Thymus (tissue), 11 donors: ENCODE results near the gene PIK3R1. TPM values are rescaled to one million over a fixed set of nuclear protein-coding genes. Genes with fewer than 3 reads are reported as not detected.

Source experiments
- DNase-seq, 9 donors: peaks; one replicate each; pipeline ENCODE4 v3.0.0-alpha.2; 2013; ENCODE audit warnings: low spot score in 9 of 9, low read depth in 6 of 9, missing footprints in 1 of 9
- H3K27ac ChIP-seq, 2 donors: one replicate each; pipeline ENCODE4 v1.5.1; 2013; ENCODE audit warnings: control low read depth in 1 of 2, low read depth in 1 of 2, low read length in 1 of 2, mild to moderate bottlenecking in 1 of 2, moderate library complexity in 1 of 2
- H3K27me3 ChIP-seq, 2 donors: one replicate each; pipeline ENCODE4 v1.5.1; 2013; ENCODE audit warnings: low read length in 1 of 2; ENCODE audit not compliant: control insufficient read depth in 2 of 2, insufficient read depth in 1 of 2
- H3K36me3 ChIP-seq, 2 donors: one replicate each; pipeline ENCODE4 v1.5.1; 2013; ENCODE audit warnings: low read length in 1 of 2, mild to moderate bottlenecking in 1 of 2, moderate library complexity in 1 of 2; ENCODE audit not compliant: control insufficient read depth in 2 of 2, insufficient read depth in 2 of 2
- H3K4me1 ChIP-seq, 2 donors: one replicate each; pipeline ENCODE4 v1.5.1; 2013; ENCODE audit warnings: low read length in 2 of 2; ENCODE audit not compliant: control insufficient read depth in 2 of 2, insufficient read depth in 2 of 2
- H3K4me3 ChIP-seq, 2 donors: one replicate each; pipeline ENCODE4 v1.5.1; 2013; ENCODE audit warnings: low read length in 2 of 2, control low read depth in 1 of 2, mild to moderate bottlenecking in 1 of 2
- H3K9me3 ChIP-seq, 2 donors: one replicate each; pipeline ENCODE4 v1.5.1; 2013; ENCODE audit warnings: low read length in 1 of 2, mild to moderate bottlenecking in 1 of 2; ENCODE audit not compliant: control insufficient read depth in 2 of 2, insufficient read depth in 1 of 2
- WGBS: extraction: QIAGEN DNeasy Blood & Tissue Kit; methylation state at CpG from one replicate; pipeline ENCODE4 v1.1.7; 2013; 5-methylcytosine and 5-hydroxymethylcytosine counted together
- polyA plus RNA-seq: library from polyadenylated mRNA; stranded (reverse); fragments of 200-250 nt; gene quantifications from one replicate; pipeline ENCODE4 v1.2.3, GENCODE V29; 2013
- total RNA-seq: library from RNA; stranded (reverse); fragments of 120-200 nt; gene quantifications from one replicate; pipeline ENCODE4 v1.2.4, GENCODE V29; 2013
- donor health status: healthy.

PIK3R1 gene
- total and polyA plus RNA-seq, 2 donors: 33.7 to 61.8 TPM

DNA sequence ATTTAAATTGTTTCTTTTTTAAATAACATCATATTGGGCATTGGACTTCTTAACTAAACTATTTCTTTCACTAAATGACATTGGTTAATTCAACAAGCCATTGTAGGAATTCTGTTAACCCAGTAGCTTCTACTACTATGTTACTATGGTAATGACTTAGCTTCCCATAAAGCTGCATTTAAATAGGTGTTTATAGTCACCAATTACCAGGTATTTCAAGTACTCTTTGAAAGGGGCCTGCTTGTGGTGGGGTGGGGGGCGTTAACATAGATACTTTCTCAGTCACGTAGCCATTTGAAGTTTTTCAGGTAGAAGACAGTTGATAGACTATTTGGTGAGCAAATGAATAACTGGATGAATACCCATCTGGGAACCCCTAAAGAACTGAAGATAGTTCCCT, 34.0 kb downstream of the PIK3R1 start:
- Histone ChIP-seq H3K9me3 (no peaks in the 10 kb centered on the region), H3K27ac (no peak overlapping the region), H3K4me1 (peaks cover 20 to 35% of the 10 kb centered on the region in 2 donors), H3K4me3 (no peak overlapping the region), H3K36me3 (no peaks in the 10 kb centered on the region), H3K27me3 (no peaks in the 10 kb centered on the region)
- 90% methylated on average over 2 of the region's 2 CpGs for WGBS
- DNase-seq: no peak

DNA sequence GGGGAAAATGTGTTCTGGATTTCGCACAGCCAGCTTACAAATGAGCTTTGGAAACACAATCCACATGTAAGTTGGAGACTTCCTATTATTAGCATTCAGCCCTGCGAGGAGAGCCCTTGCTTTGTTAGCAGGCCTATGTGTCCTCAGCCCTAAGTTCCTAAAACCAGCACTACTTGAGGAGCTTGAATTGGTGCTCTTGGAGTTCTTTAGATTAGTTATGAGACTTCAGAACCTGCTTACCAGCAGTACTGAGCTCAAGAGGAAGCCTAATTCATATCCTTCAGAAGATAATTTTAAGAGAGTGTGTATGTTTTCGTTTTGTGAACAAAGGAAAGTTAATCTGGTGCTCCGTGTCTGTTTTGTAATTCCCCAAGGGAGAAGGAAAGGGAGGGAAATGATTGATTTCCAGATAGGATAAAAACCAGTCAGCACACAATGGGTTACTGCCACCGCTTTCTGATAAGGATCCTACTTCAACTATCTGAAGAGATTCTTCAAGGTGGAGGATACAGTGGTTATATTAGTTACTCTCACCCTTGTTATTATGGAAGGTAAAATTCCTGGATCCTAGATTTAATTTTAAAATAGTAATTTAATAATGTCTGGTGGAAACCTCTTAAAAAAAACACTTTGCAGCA, 35.2 kb downstream of the PIK3R1 start:
- peaks cover 26 to 42% of the 10 kb centered on the region in 2 donors for H3K4me1 ChIP-seq
- WGBS: 74% methylated on average over 5 of the region's 5 CpGs
- H3K27ac ChIP-seq: peak overlapping the region; percentile 8 to 66
- H3K4me3 ChIP-seq: no peak overlapping the region
- no peaks in the 10 kb centered on the region for H3K36me3 ChIP-seq
- H3K9me3 ChIP-seq: no peaks in the 10 kb centered on the region
- H3K27me3 ChIP-seq: no peaks in the 10 kb centered on the region
- no peak for DNase-seq

DNA sequence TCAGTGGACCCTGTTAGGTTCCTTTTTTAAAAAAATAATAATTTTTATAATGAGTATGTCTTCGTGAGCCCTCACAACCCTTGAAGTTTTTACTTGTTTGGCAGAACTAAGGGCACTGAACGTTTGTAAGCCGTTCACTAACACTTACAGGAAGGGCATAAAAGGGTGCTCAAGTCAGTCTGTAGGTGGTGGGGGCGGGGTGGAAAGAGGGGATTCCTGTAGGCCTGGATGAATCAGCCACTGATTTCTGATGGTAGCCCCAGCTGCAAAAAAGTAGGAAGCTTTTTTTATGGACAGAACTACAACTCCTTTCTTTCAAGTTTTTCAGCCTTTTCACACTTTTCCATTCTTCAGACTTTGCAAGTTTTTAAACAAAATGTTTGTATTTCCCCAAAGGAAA, 35.8 kb downstream of the PIK3R1 start:
- DNase-seq: peak in 5 of 9 donors; percentile 42 to 71 (median 47)
- no peaks in the 10 kb centered on the region for H3K36me3 ChIP-seq
- H3K27ac ChIP-seq: peak overlapping the region; percentile 66 to 75
- peaks cover 29 to 48% of the 10 kb centered on the region in 2 donors for H3K4me1 ChIP-seq
- WGBS: 8% methylated on average over 4 of the region's 4 CpGs
- H3K27me3 ChIP-seq: no peaks in the 10 kb centered on the region
- H3K4me3 ChIP-seq: no peak overlapping the region
- H3K9me3 ChIP-seq: no peaks in the 10 kb centered on the region

DNA sequence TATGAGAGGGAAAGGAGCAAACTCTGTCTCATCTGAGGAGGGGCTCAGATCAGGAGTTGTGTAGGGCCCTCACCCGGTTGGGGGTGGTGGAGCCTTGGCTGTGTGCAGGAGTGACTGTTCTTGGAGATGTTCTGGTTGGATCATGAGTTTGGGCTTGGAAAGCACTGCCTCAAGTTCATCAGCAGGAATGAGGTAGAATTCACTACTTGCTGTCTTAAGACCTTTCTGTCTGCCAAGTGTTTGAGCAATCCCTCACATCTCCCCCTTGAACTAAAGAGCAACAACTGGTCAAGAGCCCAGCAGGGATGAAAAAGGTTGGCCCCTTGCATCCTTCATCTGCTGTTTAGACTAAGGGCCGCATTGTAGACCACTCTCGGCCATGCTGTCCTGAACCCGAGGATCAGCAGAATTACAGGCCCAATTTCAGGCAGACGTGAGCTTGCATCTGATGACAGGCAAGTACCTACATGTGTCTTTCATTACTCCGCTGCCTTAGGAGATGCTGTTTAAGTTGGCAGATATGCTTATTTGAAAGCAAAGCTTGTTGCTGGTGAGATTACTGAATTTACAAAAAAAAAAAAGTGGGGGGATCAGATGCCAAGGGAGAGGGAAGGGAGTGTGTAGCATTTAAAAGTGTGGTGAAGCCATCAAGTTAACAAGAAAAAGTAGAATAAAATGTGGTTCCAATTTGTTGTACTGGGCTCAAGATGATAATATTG, 36.4 kb downstream of the PIK3R1 start:
- H3K4me3 ChIP-seq: no peak overlapping the region
- no peaks in the 10 kb centered on the region for H3K9me3 ChIP-seq
- no peak for DNase-seq
- H3K36me3 ChIP-seq: no peaks in the 10 kb centered on the region
- 87% methylated on average over 6 of the region's 6 CpGs for WGBS
- H3K27ac ChIP-seq: peak overlapping the region; percentile 66 to 75
- H3K4me1 ChIP-seq: peaks cover 34 to 54% of the 10 kb centered on the region in 2 donors
- no peaks in the 10 kb centered on the region for H3K27me3 ChIP-seq

DNA sequence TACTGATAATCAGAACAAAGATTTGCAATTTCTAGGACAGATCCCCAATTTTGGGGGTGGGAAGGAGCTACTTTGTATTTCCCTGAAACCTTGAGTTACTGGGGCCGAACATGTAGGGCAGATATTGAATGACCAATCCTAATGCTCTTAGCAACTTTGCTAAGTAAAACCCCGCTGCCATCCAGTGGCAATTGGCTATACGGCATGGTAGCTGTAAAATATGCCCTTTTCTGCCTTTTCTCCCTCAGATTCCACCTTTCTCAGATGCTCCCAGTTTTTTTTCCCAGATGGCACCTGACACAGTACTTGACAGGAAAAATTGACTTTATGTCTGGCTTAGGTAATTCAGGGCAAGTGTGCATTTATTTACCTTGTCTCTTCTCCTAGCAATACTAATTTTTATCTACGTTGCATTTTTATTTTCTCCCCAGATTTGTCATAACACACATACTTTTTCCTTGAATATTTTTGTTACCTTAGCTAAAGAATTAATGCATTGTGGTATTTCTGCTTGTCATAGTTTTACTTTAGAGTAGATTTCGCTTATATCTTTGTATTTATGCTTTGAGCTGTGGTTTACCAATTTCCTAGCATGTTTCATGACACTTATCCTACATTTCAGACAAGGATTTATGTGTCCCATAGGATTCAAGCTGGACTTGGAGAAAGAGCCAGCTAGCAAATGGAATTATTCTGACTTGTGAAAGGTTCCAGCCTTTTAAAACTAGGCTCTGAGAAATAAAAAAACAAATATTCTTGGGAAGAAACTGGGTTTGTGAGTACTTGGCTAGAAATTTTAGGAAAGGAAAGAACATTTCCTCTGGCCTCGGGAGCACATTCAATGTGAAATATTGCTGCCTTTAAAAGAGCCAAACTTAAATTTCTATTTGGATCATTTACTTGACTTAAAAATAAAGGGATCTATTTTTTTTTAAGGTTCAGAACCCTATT, 37.4 kb downstream of the PIK3R1 start:
- H3K9me3 ChIP-seq: no peaks in the 10 kb centered on the region
- H3K4me3 ChIP-seq: no peak overlapping the region
- WGBS: 62% methylated on average over 6 of the region's 6 CpGs
- H3K4me1 ChIP-seq: peaks cover 38 to 63% of the 10 kb centered on the region in 2 donors
- no peaks in the 10 kb centered on the region for H3K36me3 ChIP-seq
- DNase-seq: peak in 3 of 9 donors; percentile 25 to 59 (median 39)
- H3K27me3 ChIP-seq: no peaks in the 10 kb centered on the region
- H3K27ac ChIP-seq: peak overlapping the region in 1 of 2 donors; percentile 23

GRCh38 chr5:68253624-68254585, 38.3 kb downstream of the PIK3R1 start:
- peak overlapping the region in 1 of 2 donors; percentile 23 for H3K27ac ChIP-seq
- H3K36me3 ChIP-seq: no peaks in the 10 kb centered on the region
- peaks cover 40 to 67% of the 10 kb centered on the region in 2 donors for H3K4me1 ChIP-seq

GRCh38 chr5:68254810-68255209, 39.3 kb downstream of the PIK3R1 start:
- H3K9me3 ChIP-seq: no peaks in the 10 kb centered on the region
- H3K27me3 ChIP-seq: no peaks in the 10 kb centered on the region
- no peak overlapping the region for H3K4me3 ChIP-seq
- 74% methylated on average over 1 of the region's 1 CpG for WGBS
- DNase-seq: no peak
- H3K36me3 ChIP-seq: no peaks in the 10 kb centered on the region
- H3K4me1 ChIP-seq: peaks cover 39 to 68% of the 10 kb centered on the region in 2 donors
- peak overlapping the region; percentile 20 to 33 for H3K27ac ChIP-seq

More at GRCh38 chr5:68253624-68254585, 38.3 kb downstream of the PIK3R1 start:
- WGBS: 96% methylated on average over 6 of the region's 6 CpGs
- DNase-seq: no peak
- no peak overlapping the region for H3K4me3 ChIP-seq
- no peaks in the 10 kb centered on the region for H3K9me3 ChIP-seq
- no peaks in the 10 kb centered on the region for H3K27me3 ChIP-seq
